Measurements from ENCODE around the gene NFKBIE.
A peak's percentile ranks its signal among the peaks of the same experiment; 100 is the strongest.
"Not testable (repeated sequence)": the region's sequence is repeated elsewhere in the genome, so short reads cannot be mapped to it uniquely, and the experiment has no call there.

The NFKBIE gene, protein sequence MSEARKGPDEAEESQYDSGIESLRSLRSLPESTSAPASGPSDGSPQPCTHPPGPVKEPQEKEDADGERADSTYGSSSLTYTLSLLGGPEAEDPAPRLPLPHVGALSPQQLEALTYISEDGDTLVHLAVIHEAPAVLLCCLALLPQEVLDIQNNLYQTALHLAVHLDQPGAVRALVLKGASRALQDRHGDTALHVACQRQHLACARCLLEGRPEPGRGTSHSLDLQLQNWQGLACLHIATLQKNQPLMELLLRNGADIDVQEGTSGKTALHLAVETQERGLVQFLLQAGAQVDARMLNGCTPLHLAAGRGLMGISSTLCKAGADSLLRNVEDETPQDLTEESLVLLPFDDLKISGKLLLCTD

GRCh38 chr6:44265007-44265721 is at the start of gene NFKBIE:
TSS of gene NFKBIE (minus strand) at chr6:44265551. CDS start at chr6:44265346, 205 bp downstream.
- peak; percentile 34 for DNase-seq

DNA sequence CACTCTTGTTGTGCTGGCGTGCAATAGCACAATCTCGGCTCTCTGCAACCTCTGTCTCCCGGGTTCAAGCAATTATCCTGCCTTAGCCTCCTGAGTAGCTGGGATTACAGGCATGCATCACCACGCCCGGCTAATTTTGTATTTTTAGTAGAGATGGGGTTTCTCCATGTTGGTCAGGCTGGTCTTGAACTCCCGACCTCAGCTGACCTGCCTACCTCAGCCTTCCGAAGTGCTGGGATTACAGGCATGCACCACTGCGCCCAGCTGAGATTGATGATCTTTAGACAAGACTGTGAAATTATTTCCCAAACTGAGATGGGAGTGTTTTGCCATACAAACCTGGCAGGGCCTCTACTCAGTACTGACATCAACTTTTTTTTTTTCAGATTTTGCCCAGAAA is 49.3 kb upstream of the NFKBIE start:
- not testable (repeated sequence) for DNase-seq

- DNase-seq: peak; percentile 62
Observed at GRCh38 chr6:44312901-44313788, 47.8 kb upstream of the NFKBIE start, which contains the start of gene AARS2. TSS of gene AARS2 (minus strand) at chr6:44313347. CDS start at chr6:44313323, 24 bp downstream.

DNA sequence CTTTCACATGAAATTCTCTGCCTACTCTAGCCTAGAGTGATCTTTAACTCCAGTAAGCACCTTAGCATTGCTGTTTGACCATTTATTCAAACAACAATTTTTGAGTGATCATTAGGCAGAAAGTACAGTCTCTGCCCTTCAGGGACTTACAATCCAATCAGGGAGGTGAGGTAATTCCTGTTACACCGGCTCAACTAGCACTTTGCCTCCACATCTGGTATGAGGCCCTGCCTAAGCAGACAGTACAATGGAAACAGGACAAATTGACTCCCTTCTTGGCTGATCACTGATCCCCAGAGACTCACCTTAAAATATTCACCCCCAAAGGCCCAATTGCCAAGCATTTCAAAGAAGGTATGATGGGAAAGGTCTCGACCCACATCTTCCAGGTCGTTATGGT is 46.4 kb upstream of the NFKBIE start:
- no peak for DNase-seq

DNA sequence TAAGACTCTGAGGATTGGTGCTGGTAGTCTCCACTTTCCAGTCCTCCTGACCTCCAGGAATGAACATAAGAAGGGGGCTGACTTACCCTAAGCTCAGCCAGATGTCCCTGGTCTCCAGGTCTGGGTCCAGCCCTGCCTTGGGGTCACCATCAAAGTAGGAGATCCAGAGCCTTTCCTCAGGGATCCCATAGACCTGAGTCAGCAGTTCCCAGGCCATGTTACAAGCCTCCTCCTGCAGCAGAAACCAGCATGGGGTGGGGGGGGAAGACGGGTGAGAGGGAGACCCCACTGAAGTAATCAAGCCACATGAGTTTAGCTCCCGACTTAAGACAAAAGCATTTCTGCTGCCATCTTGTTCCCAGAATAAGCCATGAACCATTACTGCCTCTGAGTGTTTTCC is 46.0 kb upstream of the NFKBIE start:
- DNase-seq: no peak

DNA sequence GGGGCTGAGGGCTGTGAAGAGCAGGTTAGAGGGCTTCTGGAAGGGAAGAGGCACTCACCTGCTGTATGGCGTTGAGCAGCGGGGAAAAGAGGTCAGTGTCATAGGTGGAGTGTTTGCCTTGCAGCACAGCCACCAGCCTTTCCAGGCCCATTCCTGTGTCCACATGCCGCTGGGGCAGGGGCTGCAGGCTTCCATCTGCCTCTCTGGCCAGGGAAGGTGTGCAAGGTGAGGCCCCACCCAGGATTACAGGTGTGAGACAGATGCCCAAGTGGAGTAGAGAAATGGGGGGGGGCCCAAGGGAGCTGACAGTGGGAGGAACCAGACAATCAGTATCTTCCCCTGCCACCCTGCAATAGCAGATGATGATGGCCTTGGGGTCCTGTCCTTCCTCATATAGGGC is 44.9 kb upstream of the NFKBIE start:
- DNase-seq: no peak

DNA sequence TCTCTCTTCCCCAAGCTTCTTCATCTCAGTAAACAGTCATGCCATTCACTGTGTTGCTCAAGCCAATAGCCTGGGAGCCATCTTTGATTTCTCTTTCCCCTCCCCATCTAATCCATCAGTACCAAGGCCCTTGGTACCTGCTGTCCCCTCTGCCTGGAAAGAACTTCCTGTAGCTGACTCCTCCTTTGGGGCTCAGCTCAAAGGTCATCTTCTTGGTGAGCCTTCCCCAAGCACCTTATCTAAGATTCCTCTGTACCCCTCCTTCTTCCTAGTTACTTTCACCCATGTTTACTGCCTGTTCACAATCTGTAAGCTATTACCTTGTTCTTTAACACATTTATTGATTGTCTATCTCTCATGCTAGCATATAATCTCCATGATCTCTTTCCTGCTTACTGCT is 44.3 kb upstream of the NFKBIE start:
- DNase-seq: no peak

- DNase-seq: no peak
Observed at GRCh38 chr6:44309092-44309491, 43.7 kb upstream of the NFKBIE start.

GRCh38 chr6:44307217-44307616 is 41.9 kb upstream of the NFKBIE start:
- DNase-seq: no peak

DNA sequence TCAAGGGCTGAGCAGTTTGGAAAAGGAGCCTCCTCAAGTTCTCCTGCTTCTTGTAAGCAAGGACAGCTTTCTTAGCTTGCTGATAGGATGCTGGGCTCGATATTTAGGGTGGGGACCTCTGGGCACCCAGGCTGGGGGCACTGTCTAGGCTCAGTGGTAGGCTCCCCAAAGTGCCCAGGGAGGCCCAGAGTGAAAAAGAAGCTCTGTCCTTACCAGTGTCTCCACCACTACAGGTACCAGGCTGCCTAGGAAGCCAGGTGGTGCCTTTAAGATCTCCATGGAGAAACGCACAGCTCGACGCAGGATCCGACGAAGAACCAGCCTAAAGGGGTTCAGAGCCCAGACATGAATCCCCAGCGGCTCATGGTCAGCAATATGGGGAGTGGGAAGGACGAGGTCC is 41.4 kb upstream of the NFKBIE start:
- DNase-seq: no peak

GRCh38 chr6:44305200-44305725 is 39.9 kb upstream of the NFKBIE start:
- no peak for DNase-seq

DNA sequence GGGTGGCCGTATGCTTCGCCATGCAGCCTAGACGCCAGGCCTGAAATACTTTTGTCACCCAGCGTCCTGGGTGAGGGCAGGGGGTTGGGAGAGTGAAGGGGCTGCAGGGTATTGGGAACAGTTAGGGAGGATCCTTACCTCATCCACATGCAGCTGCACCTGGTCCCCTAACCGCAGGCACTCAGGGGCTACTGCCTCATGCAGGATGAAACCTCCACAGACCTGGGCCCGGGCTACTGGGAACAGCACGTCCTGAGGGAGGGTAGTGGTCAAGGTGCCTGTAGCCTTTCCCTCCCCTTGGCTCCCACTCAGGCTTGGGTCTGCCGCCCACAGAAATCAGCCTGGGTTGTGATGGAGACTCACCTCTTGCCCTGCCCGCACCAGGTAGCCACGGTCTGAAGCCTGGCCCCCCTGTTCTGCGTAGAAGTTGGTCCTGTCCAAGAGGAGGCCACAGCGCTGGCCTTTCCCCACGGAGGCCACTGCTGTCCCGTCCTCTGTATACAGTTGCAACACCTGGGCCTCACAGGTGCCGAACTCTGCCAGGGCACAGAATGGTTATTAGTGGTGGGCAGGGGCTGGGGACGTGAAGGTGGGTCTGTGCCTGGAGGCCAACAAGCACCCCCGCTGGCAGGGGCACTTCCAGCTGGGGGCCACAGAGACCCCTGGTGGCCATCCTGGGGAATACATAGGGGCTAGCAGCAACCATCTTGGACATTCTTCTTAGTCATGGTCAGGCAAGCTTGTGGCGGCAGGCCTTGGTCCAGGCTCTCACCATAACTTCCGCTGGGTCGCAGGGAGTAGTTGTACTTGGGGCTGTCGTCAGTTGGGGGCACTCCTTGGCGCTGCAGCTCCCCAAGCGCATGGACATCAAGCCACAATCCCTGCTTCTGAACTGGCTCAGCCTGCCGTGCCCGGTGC is 39.2 kb upstream of the NFKBIE start:
- DNase-seq: no peak

- no peak for DNase-seq
Observed at GRCh38 chr6:44303842-44304241, 38.5 kb upstream of the NFKBIE start.

- DNase-seq: no peak
Observed at GRCh38 chr6:44302856-44303255, 37.5 kb upstream of the NFKBIE start.

DNA sequence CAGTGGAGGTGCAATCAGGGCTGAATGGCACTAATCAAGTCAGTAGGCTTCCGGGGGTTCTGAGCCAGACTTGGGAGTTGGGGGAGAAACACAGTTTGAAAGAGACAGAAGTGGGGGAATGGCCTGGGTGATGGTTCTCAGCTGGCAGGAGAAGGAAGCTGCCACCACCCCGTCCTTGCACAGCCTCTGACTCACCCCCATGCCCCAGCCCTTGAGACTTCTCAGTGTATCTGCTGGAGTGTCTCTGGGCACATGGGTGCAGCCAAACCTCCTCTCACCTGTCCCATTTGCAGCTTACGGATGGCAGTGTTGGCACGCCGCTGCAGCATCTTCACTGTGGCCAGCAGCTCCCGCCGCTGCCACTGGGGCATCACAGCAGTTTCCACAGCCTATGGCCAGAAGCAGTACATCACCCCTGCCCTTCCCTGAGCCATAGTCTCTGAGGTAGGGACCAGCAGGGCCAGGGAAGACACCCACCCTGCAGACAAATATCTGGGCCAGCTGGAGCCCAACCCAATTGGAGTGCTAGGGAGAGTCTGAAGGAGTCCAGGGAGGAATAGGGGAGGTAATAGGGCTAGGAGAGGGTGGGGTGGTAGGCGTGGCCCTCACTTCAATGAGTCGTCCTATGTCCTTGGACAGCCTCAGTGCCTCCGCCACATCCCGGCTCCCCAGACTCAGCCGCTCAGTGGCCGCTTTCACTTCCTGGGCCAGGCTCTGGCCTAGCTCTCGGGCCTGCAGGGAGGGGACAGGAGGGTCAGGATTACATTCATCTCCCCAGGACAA is 36.6 kb upstream of the NFKBIE start:
- DNase-seq: no peak

- DNase-seq: no peak
Observed at GRCh38 chr6:44301106-44301505, 35.8 kb upstream of the NFKBIE start.

- no peak for DNase-seq
Observed at GRCh38 chr6:44300292-44300823, 35.0 kb upstream of the NFKBIE start.

- no peak for DNase-seq
Observed at GRCh38 chr6:44298864-44299263, 33.5 kb upstream of the NFKBIE start.

DNA sequence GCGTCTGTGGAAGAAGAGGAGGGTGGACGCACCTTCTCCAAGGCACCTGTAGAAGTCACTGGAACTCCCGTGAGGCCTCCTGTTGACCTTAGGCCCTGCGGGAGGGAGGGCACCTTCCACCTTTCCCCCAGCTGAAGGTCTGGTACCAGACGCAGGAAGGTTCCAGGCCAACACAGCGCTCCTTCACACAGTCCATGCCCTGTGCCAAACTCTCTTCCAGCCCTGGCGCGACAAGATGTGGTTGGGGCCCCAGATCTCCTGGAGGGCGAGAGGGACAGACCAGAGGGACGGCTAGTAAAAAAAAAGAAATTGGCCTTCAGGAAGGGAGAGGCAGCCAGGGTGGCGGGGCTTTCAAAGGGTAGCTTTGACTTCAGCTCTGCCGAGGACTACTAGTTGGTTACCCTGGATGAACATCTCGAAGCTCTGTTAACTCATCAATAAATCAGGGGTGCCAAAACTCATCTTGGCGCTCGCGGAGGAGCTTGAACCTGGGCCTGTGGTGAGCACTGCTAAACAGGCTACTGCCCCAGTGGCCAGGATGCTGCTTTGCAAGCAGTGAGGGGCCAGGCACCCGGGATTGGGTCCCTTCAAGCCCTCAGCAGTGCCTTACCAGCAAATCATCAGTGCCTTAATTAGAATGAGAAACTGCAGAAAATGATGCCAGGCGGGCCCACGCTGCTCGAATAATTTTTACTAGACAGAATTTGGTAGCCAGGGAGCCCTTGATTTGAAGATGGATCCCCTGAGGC is 32.9 kb upstream of the NFKBIE start:
- DNase-seq: no peak

Data from DMS 273 treated with DMSO at 0.1 percent for 48 hours (cell line).